Endothelial cell of umbilical vein (primary cell): ENCODE measurements around the gene VWCE.

Experiments
- EZH2 ChIP-seq: IDR thresholded peaks from 2 replicates; pipeline ENCODE4 v1.6.1; 2012; ENCODE audit warnings: borderline replicate concordance, low read depth, mild to moderate bottlenecking, moderate library complexity, low read length, inconsistent platforms; ENCODE audit not compliant: severe bottlenecking
- FOS ChIP-seq: IDR thresholded peaks from 2 replicates; pipeline ENCODE4 v1.6.1; 2011; ENCODE audit warnings: mild to moderate bottlenecking, low read length, moderate library complexity, borderline replicate concordance; ENCODE audit not compliant: insufficient read depth
- MAX ChIP-seq: IDR thresholded peaks from 2 replicates; pipeline ENCODE4 v1.6.1; 2011; ENCODE audit not compliant: insufficient read depth, insufficient read length
- MYC ChIP-seq: IDR thresholded peaks from one replicate; pipeline ENCODE4 v1.6.1; 2011; ENCODE audit warnings: mild to moderate bottlenecking, low read depth, low read length
- POLR2A ChIP-seq: IDR thresholded peaks from 2 replicates; pipeline ENCODE4 v1.6.1; 2012; ENCODE audit warnings: low read depth, mild to moderate bottlenecking, control low read depth, low read length
- POLR2AphosphoS5 ChIP-seq: IDR thresholded peaks from 2 replicates; pipeline ENCODE4 v1.6.1; 2012; ENCODE audit warnings: low read depth, mild to moderate bottlenecking, control low read depth, low read length, moderate library complexity; ENCODE audit not compliant: insufficient read depth
- TF ChIP-seq, protein P1 (sequence below), 2 donors: IDR thresholded peaks; 1 replicate in 1 of 2; 2 replicates in 1 of 2; pipeline ENCODE4 v1.5.1; 2011; ENCODE audit warnings: low read length in 2 of 2, mild to moderate bottlenecking in 2 of 2, moderate library complexity in 2 of 2, control low read depth in 1 of 2, inconsistent platforms in 1 of 2, low read depth in 1 of 2; ENCODE audit not compliant: insufficient read depth in 1 of 2; ENCODE audit errors: extremely low read depth in 1 of 2

DNA sequence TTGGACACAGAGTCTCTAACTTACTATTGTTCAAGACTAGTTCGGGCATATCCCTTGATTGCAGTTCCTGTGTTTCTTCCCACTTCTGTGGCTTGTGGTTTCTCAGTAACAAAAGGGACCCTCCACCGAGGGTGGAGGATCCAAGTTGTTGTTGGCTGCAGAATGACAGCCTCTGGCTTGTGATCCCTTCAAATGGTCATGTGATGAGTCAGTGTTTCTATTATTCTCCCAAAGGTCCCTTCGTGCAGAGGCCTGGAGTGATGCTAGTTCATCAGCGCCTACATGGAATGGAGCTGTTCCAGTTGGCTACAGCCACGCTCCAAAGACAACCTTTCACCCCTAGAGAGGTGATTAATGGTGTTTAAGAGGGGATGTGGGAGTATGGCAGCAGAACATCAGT lies 2.6 kb upstream of the VWCE start:
- TF ChIP-seq, protein P1, sequence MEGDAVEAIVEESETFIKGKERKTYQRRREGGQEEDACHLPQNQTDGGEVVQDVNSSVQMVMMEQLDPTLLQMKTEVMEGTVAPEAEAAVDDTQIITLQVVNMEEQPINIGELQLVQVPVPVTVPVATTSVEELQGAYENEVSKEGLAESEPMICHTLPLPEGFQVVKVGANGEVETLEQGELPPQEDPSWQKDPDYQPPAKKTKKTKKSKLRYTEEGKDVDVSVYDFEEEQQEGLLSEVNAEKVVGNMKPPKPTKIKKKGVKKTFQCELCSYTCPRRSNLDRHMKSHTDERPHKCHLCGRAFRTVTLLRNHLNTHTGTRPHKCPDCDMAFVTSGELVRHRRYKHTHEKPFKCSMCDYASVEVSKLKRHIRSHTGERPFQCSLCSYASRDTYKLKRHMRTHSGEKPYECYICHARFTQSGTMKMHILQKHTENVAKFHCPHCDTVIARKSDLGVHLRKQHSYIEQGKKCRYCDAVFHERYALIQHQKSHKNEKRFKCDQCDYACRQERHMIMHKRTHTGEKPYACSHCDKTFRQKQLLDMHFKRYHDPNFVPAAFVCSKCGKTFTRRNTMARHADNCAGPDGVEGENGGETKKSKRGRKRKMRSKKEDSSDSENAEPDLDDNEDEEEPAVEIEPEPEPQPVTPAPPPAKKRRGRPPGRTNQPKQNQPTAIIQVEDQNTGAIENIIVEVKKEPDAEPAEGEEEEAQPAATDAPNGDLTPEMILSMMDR (IDR thresholded peaks at IDR 0.05; ENCODE audit: extremely low read depth in 1 of 2, insufficient read depth in 1 of 2, low read depth in 1 of 2, low read length in 2 of 2), result no peak
- TF ChIP-seq EZH2 (no peak), POLR2A (no peak), POLR2AphosphoS5 (peak; percentile 77), MAX (no peak), MYC (no peak), FOS (peak; percentile 85)
